CD14-positive monocyte (primary cell): ENCODE measurements around the gene GNPTG. TPM values are rescaled to one million over a fixed set of nuclear protein-coding genes. Genes with fewer than 3 reads are reported as not detected.

Source experiments
- DNase-seq, 3 donors: peaks; one replicate each; pipeline ENCODE4 v3.0.0-alpha.2; 2011 to 2022
- H2AFZ ChIP-seq: 2 replicates; pipeline ENCODE4 v1.6.0; 2012; ENCODE audit warnings: mild to moderate bottlenecking, low read depth, low read length, inconsistent platforms; ENCODE audit not compliant: insufficient read depth, poor library complexity, severe bottlenecking
- H3K27ac ChIP-seq, 2 donors: 1 replicate in 1 of 2; 2 replicates in 1 of 2; pipeline ENCODE4 v1.5.1; 2012 to 2013; ENCODE audit warnings: low read length in 2 of 2, control low read depth in 1 of 2, inconsistent platforms in 1 of 2, low read depth in 1 of 2, mild to moderate bottlenecking in 1 of 2
- H3K27me3 ChIP-seq, 2 donors: one replicate each; pipeline versions ENCODE4 v1.6.0 to v1.6.1; 2011 to 2013; ENCODE audit warnings: low read length in 2 of 2; ENCODE audit not compliant: control insufficient read depth in 2 of 2, insufficient read depth in 2 of 2
- H3K36me3 ChIP-seq, 2 donors: replicated peaks in 1 of 2; 1 replicate in 1 of 2; 2 replicates in 1 of 2; pipeline versions ENCODE4 v1.5.1 to v1.6.1; 2012 to 2013; ENCODE audit warnings: low read length in 2 of 2, control low read depth in 1 of 2, inconsistent platforms in 1 of 2, mild to moderate bottlenecking in 1 of 2; ENCODE audit not compliant: insufficient read depth in 2 of 2, control insufficient read depth in 1 of 2
- H3K4me1 ChIP-seq, 2 donors: 1 replicate in 1 of 2; 2 replicates in 1 of 2; pipeline versions ENCODE4 v1.5.1 to v1.6.1; 2012 to 2013; ENCODE audit warnings: low read length in 2 of 2, control low read depth in 1 of 2, inconsistent platforms in 1 of 2, mild to moderate bottlenecking in 1 of 2, moderate library complexity in 1 of 2; ENCODE audit not compliant: insufficient read depth in 2 of 2, control insufficient read depth in 1 of 2
- H3K4me2 ChIP-seq: replicated peaks from 2 replicates; pipeline ENCODE3; 2012; ENCODE audit warnings: low read length, moderate library complexity, mild to moderate bottlenecking; ENCODE audit not compliant: poor library complexity, severe bottlenecking; ENCODE audit errors: extremely low read depth
- H3K4me3 ChIP-seq, 3 experiments: fragments of 200-600 bp in 1 of 3; sonication (generic) in 1 of 3; replicated peaks in 1 of 3; 1 replicate in 2 of 3; 2 replicates in 1 of 3; pipeline ENCODE4 v1.5.1; 2011 to 2013; ENCODE audit warnings: low read length in 3 of 3, mild to moderate bottlenecking in 3 of 3, control low read depth in 2 of 3, low read depth in 2 of 3, inconsistent platforms in 1 of 3, moderate library complexity in 1 of 3
- H3K79me2 ChIP-seq: 2 replicates; pipeline ENCODE4 v1.6.0; 2012; ENCODE audit warnings: mild to moderate bottlenecking, control low read depth, inconsistent platforms, low read length, moderate library complexity; ENCODE audit not compliant: insufficient read depth
- H3K9ac ChIP-seq: 2 replicates; pipeline ENCODE4 v1.6.0; 2017; ENCODE audit warnings: low read length, mild to moderate bottlenecking; ENCODE audit not compliant: insufficient read depth, poor library complexity, severe bottlenecking
- H3K9me3 ChIP-seq, 2 donors: replicated peaks in 1 of 2; 1 replicate in 1 of 2; 2 replicates in 1 of 2; pipeline versions ENCODE4 v1.5.1 to v1.6.1; 2012 to 2013; ENCODE audit warnings: low read length in 2 of 2, control low read depth in 1 of 2; ENCODE audit not compliant: control insufficient read depth in 1 of 2, insufficient read depth in 1 of 2
- H4K20me1 ChIP-seq: 2 replicates; pipeline ENCODE4 v1.6.0; 2012; ENCODE audit warnings: mild to moderate bottlenecking, low read length, control low read depth, moderate library complexity; ENCODE audit not compliant: insufficient read depth
- H3K27ac Mint-ChIP-seq, 7 donors: one replicate each; pipeline ENCODE4 v1.8.0; 2020; ENCODE audit warnings: mild to moderate bottlenecking in 7 of 7, mixed read lengths in 7 of 7, moderate library complexity in 6 of 7, inconsistent platforms in 2 of 7
- H3K27me3 Mint-ChIP-seq, 3 donors: one replicate each; pipeline ENCODE4 v1.8.0; 2021 to 2022; ENCODE audit warnings: low read depth in 3 of 3, mild to moderate bottlenecking in 3 of 3, mixed read lengths in 3 of 3, moderate library complexity in 3 of 3, inconsistent platforms in 1 of 3
- H3K36me3 Mint-ChIP-seq, 2 donors: one replicate each; pipeline ENCODE4 v1.8.0; 2020; ENCODE audit warnings: mixed read lengths in 2 of 2, inconsistent platforms in 1 of 2, mild to moderate bottlenecking in 1 of 2
- H3K4me1 Mint-ChIP-seq: one replicate; pipeline ENCODE4 v1.8.0; 2020; ENCODE audit warnings: mild to moderate bottlenecking, mixed read lengths
- H3K4me3 Mint-ChIP-seq, 2 donors: one replicate each; pipeline ENCODE4 v1.8.0; 2020; ENCODE audit warnings: mild to moderate bottlenecking in 2 of 2, mixed read lengths in 2 of 2, moderate library complexity in 1 of 2
- H3K9me3 Mint-ChIP-seq, 7 donors: one replicate each; pipeline ENCODE4 v1.8.0; 2020 to 2022; ENCODE audit warnings: mixed read lengths in 7 of 7, mild to moderate bottlenecking in 6 of 7, moderate library complexity in 6 of 7, inconsistent platforms in 2 of 7
- CTCF ChIP-seq: fragments of 200-600 bp; IDR thresholded peaks from one replicate; pipeline ENCODE4 v1.8.0; 2022; ENCODE audit warnings: antibody characterized with exemption, mild to moderate bottlenecking
- WGBS: methylation state at CpG from one replicate; pipeline ENCODE4 v1.1.5; 2013; ENCODE audit warnings: missing lambda C conversion rate; ENCODE audit not compliant: insufficient coverage; 5-methylcytosine and 5-hydroxymethylcytosine counted together
- intact Hi-C, 2 donors: fragments of 100-400 bp; cut with micrococcal nuclease; formaldehyde crosslinking; loops; one replicate each; pipeline versions ENCODE4 v1.15.0 to v1.15.1; 2023
- polyA plus RNA-seq, 3 donors: library from polyadenylated mRNA; depleted of rRNA in 1 of 3; unstranded in 2 of 3; stranded (reverse) in 1 of 3; fragments of 300-500 nt in 2 of 3; fragments of >200 nt in 1 of 3; fragmentation: Illumina TruSeq in 2 of 3; gene quantifications; 1 replicate in 2 of 3; 2 replicates in 1 of 3; pipeline ENCODE4 v1.2.3, GENCODE V29; 2012 to 2021

GNPTG gene
- polyA plus RNA-seq, 3 donors: 74.7 to 130 (median 82.5) TPM

- H3K36me3 ChIP-seq: no peaks in the 10 kb centered on the region
- H3K9me3 ChIP-seq: peaks cover 5 to 11% of the 10 kb centered on the region in 2 donors
- peak overlapping the region; percentile 50 for H2AFZ ChIP-seq
- H3K27me3 ChIP-seq: peaks cover 42 to 58% of the 10 kb centered on the region in 2 donors
- H3K27ac ChIP-seq: no peak overlapping the region
- intact Hi-C loops: no loop called here
- Mint-ChIP-seq H3K4me3 (peak overlapping the region; percentile 27 to 82), H3K36me3 (peaks cover 0 to 2% of the 10 kb centered on the region in 2 donors), H3K27ac (peak overlapping the region in 2 of 7 donors; percentile 36 to 50), H3K27me3 (peaks cover 46 to 65% (median 57%) of the 10 kb centered on the region in 3 donors), H3K9me3 (peaks cover 0 to 32% (median 11%) of the 10 kb centered on the region in 7 donors), H3K4me1 (peaks cover 17% of the 10 kb centered on the region)
- H3K9ac ChIP-seq: no peak overlapping the region
- no peak for TF ChIP-seq CTCF
- no peaks in the 10 kb centered on the region for H3K79me2 ChIP-seq
- peaks cover 13 to 32% of the 10 kb centered on the region in 2 donors for H3K4me1 ChIP-seq
- peak; percentile 37 to 55 (median 44) for DNase-seq
- H3K4me3 ChIP-seq: peak overlapping the region in 1 of 3 experiments; percentile 38
- H3K4me2 ChIP-seq: peak overlapping the region; percentile 47
- peaks cover 2% of the 10 kb centered on the region for H4K20me1 ChIP-seq
- 4% methylated on average over 28 of the region's 34 CpGs for WGBS
Observed at GRCh38 chr16:1331712-1332617, 19.8 kb upstream of the GNPTG start.

GRCh38 chr16:1332618-1333148, 19.0 kb upstream of the GNPTG start:
- peaks cover 0 to 32% (median 11%) of the 10 kb centered on the region in 7 donors for H3K9me3 Mint-ChIP-seq
- peak overlapping the region; percentile 56 to 82 for H3K4me3 Mint-ChIP-seq
- WGBS: 10% methylated on average over 26 of the region's 26 CpGs
- H3K36me3 ChIP-seq: no peaks in the 10 kb centered on the region
- no peaks in the 10 kb centered on the region for H4K20me1 ChIP-seq
- peak overlapping the region; percentile 69 for H3K4me2 ChIP-seq
- peak overlapping the region in 1 of 3 experiments; percentile 54 for H3K4me3 ChIP-seq
- intact Hi-C loops: no loop called here
- peaks cover 50 to 69% (median 61%) of the 10 kb centered on the region in 3 donors for H3K27me3 Mint-ChIP-seq
- no peak for DNase-seq
- peaks cover 13 to 32% of the 10 kb centered on the region in 2 donors for H3K4me1 ChIP-seq
- peak overlapping the region in 2 of 7 donors; percentile 50 for H3K27ac Mint-ChIP-seq
- no peak for TF ChIP-seq CTCF
- peaks cover 0 to 2% of the 10 kb centered on the region in 2 donors for H3K36me3 Mint-ChIP-seq
- H3K27me3 ChIP-seq: peaks cover 42 to 59% of the 10 kb centered on the region in 2 donors
- H2AFZ ChIP-seq: no peak overlapping the region
- no peaks in the 10 kb centered on the region for H3K79me2 ChIP-seq
- H3K9ac ChIP-seq: no peak overlapping the region
- H3K27ac ChIP-seq: no peak overlapping the region
- peaks cover 5 to 11% of the 10 kb centered on the region in 2 donors for H3K9me3 ChIP-seq
- H3K4me1 Mint-ChIP-seq: peaks cover 17% of the 10 kb centered on the region
